HepG2 (cell line): Measurements from ENCODE around the gene C1S. TPM values are rescaled to one million over a fixed set of nuclear protein-coding genes. Genes with fewer than 3 reads are reported as not detected.
A peak's percentile ranks its signal among the peaks of the same experiment; 100 is the strongest.

Experiments used
- ATAC-seq: fragments of 200-7000 bp; cut with Tn5 transposase; 3 replicates; pipeline ENCODE4 v1.9.1; 2020; ENCODE audit warnings: mild to moderate bottlenecking, moderate library complexity
- BruUV-seq: library from RNA; stranded (reverse); fragments of 400-500 nt; replicated peaks from 2 replicates; lab custom pipeline; 2021; lab: Mats Ljungman, UMichigan
- CTCF ChIA-PET: fragments of 300-600 bp; formaldehyde crosslinking; extraction: SDS; loops from one replicate; lab custom pipeline; 2021; ENCODE audit warnings: low total read pairs, inconsistent platforms, low intra/inter-chr PET ratio; lab: Yijun Ruan, JAX
- POLR2A ChIA-PET: fragments of 350-600 bp; sonication (Branson Sonifier 250); formaldehyde crosslinking; loops from one replicate; lab custom pipeline; 2020; ENCODE audit warnings: antibody characterized with exemption, inconsistent platforms; lab: Yijun Ruan, JAX
- DNase-seq: peaks from one replicate; pipeline ENCODE4 v3.0.0-alpha.2; 2015; ENCODE audit warnings: low spot score
- FAIRE-seq: peaks from 3 replicates; lab custom pipeline; 2011; peaks lifted over from hg19 to GRCh38; lab: Jason Lieb, UNC
- H2AFZ ChIP-seq: one replicate; pipeline ENCODE4 v1.6.1; 2011; ENCODE audit warnings: low read length, inconsistent platforms
- H3K27ac ChIP-seq: fragments of 300-600 bp; 3 replicates; pipeline ENCODE4 v1.8.0; 2011; ENCODE audit warnings: mixed run types, mild to moderate bottlenecking, mixed read lengths, low read length, inconsistent platforms; ENCODE audit not compliant: insufficient read depth; ENCODE audit errors: extremely low read length
- H3K27me3 ChIP-seq, 2 experiments: fragments of 200-600 bp in 1 of 2; 2 replicates in 1 of 2; 3 replicates in 1 of 2; pipeline versions ENCODE4 v1.6.0 to v1.8.0; 2011; ENCODE audit warnings: low read length in 2 of 2, mild to moderate bottlenecking in 2 of 2, moderate library complexity in 2 of 2, inconsistent platforms in 1 of 2; ENCODE audit not compliant: insufficient read depth in 2 of 2, control insufficient read depth in 1 of 2
- H3K36me3 ChIP-seq, 2 experiments: fragments of 200-600 bp in 1 of 2; replicated peaks in 1 of 2; 2 replicates in 1 of 2; 3 replicates in 1 of 2; pipeline versions ENCODE4 v1.5.1 to v1.8.0; 2011; ENCODE audit warnings: low read length in 2 of 2, inconsistent platforms in 1 of 2; ENCODE audit not compliant: insufficient read depth in 2 of 2, control insufficient read depth in 1 of 2
- H3K4me1 ChIP-seq: 2 replicates; pipeline ENCODE4 v1.5.1; 2012; ENCODE audit warnings: low read length, inconsistent platforms; ENCODE audit not compliant: insufficient read depth
- H3K4me2 ChIP-seq: 2 replicates; pipeline ENCODE4 v1.6.0; 2011; ENCODE audit warnings: low read depth, low read length, inconsistent platforms
- H3K4me3 ChIP-seq, 3 experiments: fragments of 200-600 bp in 1 of 3; sonication (generic), shearing (Covaris generic) in 1 of 3; replicated peaks in 1 of 3; 2 replicates each; pipeline ENCODE4 v1.5.1; 2011 to 2016; ENCODE audit warnings: low read length in 3 of 3, inconsistent platforms in 2 of 3, low read depth in 2 of 3, mild to moderate bottlenecking in 2 of 3, control low read depth in 1 of 3, mixed read lengths in 1 of 3; ENCODE audit not compliant: insufficient read depth in 1 of 3
- H3K79me2 ChIP-seq: one replicate; pipeline ENCODE4 v1.6.1; 2011; ENCODE audit warnings: low read length, inconsistent platforms; ENCODE audit not compliant: insufficient read depth
- H3K9ac ChIP-seq: 2 replicates; pipeline ENCODE4 v1.6.0; 2011; ENCODE audit warnings: mild to moderate bottlenecking, low read depth, low read length, inconsistent platforms; ENCODE audit not compliant: insufficient read depth
- H3K9me3 ChIP-seq: 2 replicates; pipeline ENCODE4 v1.5.1; 2012; ENCODE audit warnings: mild to moderate bottlenecking, low read length
- H4K20me1 ChIP-seq: 2 replicates; pipeline ENCODE4 v1.6.0; 2011; ENCODE audit warnings: inconsistent platforms, mild to moderate bottlenecking, low read length, moderate library complexity; ENCODE audit not compliant: insufficient read depth
- AGO2 ChIP-seq: fragments of 200-400 bp; formaldehyde crosslinking; optimal IDR thresholded peaks from 2 replicates; pipeline ENCODE3; 2017; ENCODE audit warnings: mild to moderate bottlenecking, low read depth, low read length, moderate library complexity
- ATF5 ChIP-seq: sonication (generic); formaldehyde crosslinking; IDR thresholded peaks from 2 replicates; pipeline ENCODE4 v1.4.0; 2020; ENCODE audit warnings: mild to moderate bottlenecking, low read depth, missing genetic modification reagents
- CEBPB ChIP-seq: IDR thresholded peaks from 2 replicates; pipeline ENCODE4 v1.6.1; 2011; ENCODE audit warnings: low read depth, low read length, improper control_type of control experiment, borderline replicate concordance
- CEBPG ChIP-seq: IDR thresholded peaks from 2 replicates; pipeline ENCODE4 v1.6.1; 2016
- DMAP1 ChIP-seq: IDR thresholded peaks from 2 replicates; pipeline ENCODE4 v1.6.1; 2016
- DZIP1 ChIP-seq: sonication (generic); formaldehyde crosslinking; IDR thresholded peaks from 2 replicates; pipeline ENCODE4 v1.5.0; 2020; ENCODE audit warnings: mild to moderate bottlenecking, missing genetic modification reagents
- GABPA ChIP-seq, 2 experiments: IDR thresholded peaks; 2 replicates each; pipeline ENCODE4 v1.6.1; 2011 to 2016; ENCODE audit warnings: low read depth in 2 of 2, low read length in 1 of 2, missing biosample characterization in 1 of 2, missing genetic modification characterization in 1 of 2
- TEAD3 ChIP-seq: optimal IDR thresholded peaks from 2 replicates; pipeline ENCODE3; 2016; ENCODE audit warnings: borderline replicate concordance
- ZNF451 ChIP-seq: sonication (generic); formaldehyde crosslinking; IDR thresholded peaks from 2 replicates; pipeline ENCODE4 v1.5.0; 2020; ENCODE audit warnings: mild to moderate bottlenecking, missing genetic modification reagents
- WGBS: methylation state at CpG from one replicate; pipeline ENCODE4 v1.1.6; 2017; ENCODE audit warnings: low lambda C conversion rate; 5-methylcytosine and 5-hydroxymethylcytosine counted together
- in situ Hi-C: cut with HindIII; loops from 2 replicates; pipeline ENCODE4 v1.10.0; 2017; ENCODE audit warnings: low pct_unique_long_range_greater_than_20kb; ENCODE audit not compliant: extremely low pct_ligation_motif_present
- intact Hi-C: fragments of 100-400 bp; cut with micrococcal nuclease; formaldehyde crosslinking; loops from one replicate; pipeline ENCODE4 v1.10.0; 2022; ENCODE audit not compliant: unreplicated experiment
- polyA plus RNA-seq, 8 experiments: library from polyadenylated mRNA; depleted of rRNA in 3 of 8; stranded (reverse) in 7 of 8; unstranded in 1 of 8; fragments of >200 nt; fragmentation: Illumina TruSeq in 4 of 8; extraction: Trizol in 4 of 8; gene quantifications; 2 replicates each; pipeline versions ENCODE4 v1.2.1 to v1.2.3, GENCODE V29; 2011 to 2016; ENCODE audit warnings: low read depth in 4 of 8, missing spikeins in 1 of 8, mixed read lengths in 1 of 8; ENCODE audit not compliant: insufficient read depth in 1 of 8
- total RNA-seq, 5 experiments: library from RNA; depleted of rRNA; stranded (reverse); fragments of >200 nt; fragmentation: Illumina TruSeq; extraction: Trizol; gene quantifications; 2 replicates each; pipeline ENCODE4 v1.2.3, GENCODE V29; 2016; ENCODE audit warnings: low read depth in 1 of 5

C1S gene
- total and polyA plus RNA-seq, 2 of the 13 experiments (the other 11 are each of a cell fraction or from before 2014, with no cell fraction given): 14.5 to 18.2 TPM

GRCh38 chr12:7102582-7102981 is 42.1 kb downstream of the C1S start:
- DNase-seq (no peak), ATAC-seq (no peak), FAIRE-seq (no peak)
- peaks cover 6 to 13% of the 10 kb centered on the region in 2 experiments; a peak in 4 of 5 replicates for H3K36me3 ChIP-seq
- WGBS: 63% methylated on average over 3 of the region's 3 CpGs
- H2AFZ ChIP-seq: no peak overlapping the region
- intact Hi-C loops (no loop called here), in situ Hi-C loops (no loop called here)
- H3K27ac ChIP-seq: no peak overlapping the region
- TF ChIP-seq TEAD3 (no peak), CEBPG (CRISPR knock-in tag) (peak; percentile 51; the same call in 1 of the 2 replicates), ZNF451 (CRISPR knock-in tag) (no peak), CEBPB (peak; percentile 53; the same call in 1 of the 2 replicates)
- peaks cover 14% of the 10 kb centered on the region for H3K79me2 ChIP-seq
- H3K27me3 ChIP-seq: no peaks in the 10 kb centered on the region
- no peak overlapping the region for H3K4me2 ChIP-seq
- no TSS peak for BruUV-seq
- POLR2A ChIA-PET: interaction anchor here (0.9 kb wide), 1 partner anchor 159 kb away, joined by 3 read pairs; the partner anchor contains the start of genes C12orf57 and RNU7-1
- CTCF ChIA-PET: no interaction called here
- H4K20me1 ChIP-seq: no peaks in the 10 kb centered on the region
- no peak overlapping the region for H3K4me3 ChIP-seq
- H3K9ac ChIP-seq: no peak overlapping the region
- H3K9me3 ChIP-seq: peaks cover 8% of the 10 kb centered on the region
- peaks cover 22% of the 10 kb centered on the region for H3K4me1 ChIP-seq

GRCh38 chr12:7103837-7104584 is 43.5 kb downstream of the C1S start:
- Histone ChIP-seq H3K27ac (no peak overlapping the region), H3K27me3 (no peaks in the 10 kb centered on the region; a peak in 1 of 5 replicates), H3K4me1 (peaks cover 25% of the 10 kb centered on the region), H3K36me3 (peaks cover 6 to 13% of the 10 kb centered on the region in 2 experiments; a peak in 4 of 5 replicates), H2AFZ (no peak overlapping the region), H3K4me2 (no peak overlapping the region), H3K4me3 (no peak overlapping the region), H4K20me1 (no peaks in the 10 kb centered on the region), H3K9ac (no peak overlapping the region), H3K79me2 (peaks cover 22% of the 10 kb centered on the region), H3K9me3 (peaks cover 8% of the 10 kb centered on the region)
- ChIA-PET CTCF (no interaction called here), POLR2A (no interaction called here)
- FAIRE-seq (no peak), ATAC-seq (no peak), DNase-seq (no peak)
- TF ChIP-seq AGO2: peak; percentile 34
- TF ChIP-seq DZIP1 (CRISPR knock-in tag): no peak
- no peak for TF ChIP-seq GABPA (IDR thresholded peaks at IDR 0.05; ENCODE audit: low read depth, low read length)
- no peak for TF ChIP-seq GABPA (CRISPR knock-in tag; IDR thresholded peaks at IDR 0.05; ENCODE audit: low read depth)
- no peak for TF ChIP-seq ATF5
- TF ChIP-seq DMAP1: no peak
- intact Hi-C loops: no loop called here
- BruUV-seq: no TSS peak
- in situ Hi-C loops: no loop called here
- 97% methylated on average over 14 of the region's 14 CpGs for WGBS
